H54 (cell line): ENCODE measurements around the gene CLEC10A.
"Not testable (repeated sequence)": the region's sequence is repeated elsewhere in the genome, so short reads cannot be mapped to it uniquely, and the experiment has no call there.

ENCODE experiments used
- DNase-seq: peaks from one replicate; pipeline ENCODE4 v3.0.0; 2011; ENCODE audit warnings: low spot score, mixed read lengths; ENCODE audit not compliant: insufficient read length
- FAIRE-seq: peaks from 3 replicates; lab custom pipeline; 2011; peaks lifted over from hg19 to GRCh38; lab: Jason Lieb, UNC
- POLR2A ChIP-seq: IDR thresholded peaks from 2 replicates; pipeline ENCODE4 v1.6.1; 2011; ENCODE audit warnings: low read depth, mild to moderate bottlenecking, low read length

Gene CLEC10A

DNA sequence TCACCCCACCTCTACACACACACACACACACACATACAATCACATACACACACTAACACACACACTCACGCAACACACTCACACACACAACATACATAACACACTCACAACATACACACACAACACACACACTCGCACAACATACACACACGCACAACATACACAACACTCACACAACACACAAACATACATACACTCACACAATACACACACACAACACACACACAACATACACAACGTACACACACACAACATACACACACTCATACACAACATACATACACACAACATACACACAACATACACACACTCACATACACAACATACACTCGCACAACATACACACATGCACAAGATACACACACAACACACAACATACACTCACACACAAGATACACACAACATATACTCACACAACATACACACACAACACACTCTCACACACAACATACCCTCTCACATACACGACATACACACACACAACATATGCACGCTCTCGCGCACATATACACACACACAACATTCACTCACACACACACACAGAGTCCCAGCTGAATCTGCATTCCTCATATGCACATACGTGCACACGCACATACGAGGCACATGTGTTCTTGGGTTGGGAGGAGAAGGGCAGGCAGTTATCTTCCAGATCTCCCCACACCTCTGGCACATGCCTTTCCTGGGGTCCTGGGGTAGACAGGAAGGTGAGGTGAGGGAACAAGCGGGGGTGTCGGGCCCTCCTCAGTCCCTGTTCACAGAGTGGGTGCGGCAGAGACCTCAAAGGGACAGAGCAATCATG, 33.4 kb upstream of the CLEC10A start:
- TF ChIP-seq POLR2A: no peak
- FAIRE-seq (no peak), DNase-seq (no peak)

- TF ChIP-seq POLR2A: no peak
- DNase-seq: no peak
- no peak for FAIRE-seq
Measured at GRCh38 chr17:7112510-7113108, 32.6 kb upstream of the CLEC10A start.

DNA sequence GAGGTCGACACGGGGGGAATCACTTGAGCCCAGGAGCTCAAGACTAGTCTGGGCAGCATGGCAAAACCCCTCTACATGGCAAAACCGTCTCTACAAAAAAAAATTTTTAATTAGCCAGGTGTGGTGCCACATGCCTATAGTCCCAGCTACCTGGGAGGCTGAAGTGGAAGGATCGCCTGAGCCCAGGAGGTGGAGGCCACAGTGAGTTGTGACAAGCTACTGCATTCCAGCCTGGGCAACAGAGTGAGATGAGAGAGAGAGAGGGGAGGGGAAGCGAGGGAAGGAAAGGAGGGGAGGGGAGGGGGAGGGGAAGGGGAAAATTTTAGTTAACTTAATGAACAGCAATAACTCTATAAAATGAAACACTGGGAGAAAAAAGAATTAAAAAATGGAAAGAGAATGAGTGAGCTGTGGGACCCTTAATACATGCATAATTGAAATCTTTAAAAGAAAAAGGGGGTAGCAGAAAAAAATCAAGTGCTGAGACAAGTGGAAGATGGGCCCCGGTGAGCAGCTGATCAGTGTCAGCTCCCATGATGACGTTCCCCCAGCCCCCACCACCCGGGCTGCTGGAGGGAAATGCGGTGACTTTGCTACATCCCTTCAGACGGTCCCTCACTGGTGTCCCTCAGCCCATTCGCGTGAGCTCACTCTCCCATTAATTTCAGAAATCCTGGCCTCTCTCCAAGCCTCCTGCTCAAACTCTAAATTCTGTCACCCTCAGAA, 31.9 kb upstream of the CLEC10A start:
- FAIRE-seq (no peak), DNase-seq (no peak)
- TF ChIP-seq POLR2A: no peak

- DNase-seq: no peak
- FAIRE-seq: no peak
- TF ChIP-seq POLR2A: no peak
Measured at GRCh38 chr17:7110617-7111306, 30.7 kb upstream of the CLEC10A start.

GRCh38 chr17:7109461-7110322, 29.6 kb upstream of the CLEC10A start:
- FAIRE-seq (no peak), DNase-seq (no peak)

DNA sequence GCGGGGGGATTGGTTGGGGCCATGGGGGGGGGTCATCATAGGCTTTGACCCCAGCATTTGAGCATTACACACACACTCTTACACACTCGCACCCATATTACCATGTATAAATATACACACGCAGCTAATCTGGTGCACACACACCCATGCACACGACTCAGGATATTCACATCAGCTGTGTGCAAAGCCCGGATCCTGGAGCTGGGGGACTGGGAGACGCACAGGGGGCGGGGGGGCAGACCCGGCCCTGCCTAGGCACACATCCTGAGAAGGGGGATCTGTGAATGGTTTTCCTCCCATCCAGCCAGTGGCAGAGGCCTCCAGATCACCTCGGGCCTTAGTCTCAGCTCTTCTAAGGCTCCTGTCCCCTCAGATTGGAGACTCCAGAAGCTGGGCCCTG, 28.9 kb upstream of the CLEC10A start:
- no peak for FAIRE-seq
- DNase-seq: no peak
- TF ChIP-seq POLR2A: no peak

More at GRCh38 chr17:7109461-7110322, 29.6 kb upstream of the CLEC10A start:
- no peak for TF ChIP-seq POLR2A

- DNase-seq (no peak), FAIRE-seq (no peak)
- no peak for TF ChIP-seq POLR2A
Measured at GRCh38 chr17:7108560-7108925, 28.5 kb upstream of the CLEC10A start.

- TF ChIP-seq POLR2A: no peak
- DNase-seq: no peak
- no peak for FAIRE-seq
Measured at GRCh38 chr17:7107795-7108559, 27.9 kb upstream of the CLEC10A start.

DNA sequence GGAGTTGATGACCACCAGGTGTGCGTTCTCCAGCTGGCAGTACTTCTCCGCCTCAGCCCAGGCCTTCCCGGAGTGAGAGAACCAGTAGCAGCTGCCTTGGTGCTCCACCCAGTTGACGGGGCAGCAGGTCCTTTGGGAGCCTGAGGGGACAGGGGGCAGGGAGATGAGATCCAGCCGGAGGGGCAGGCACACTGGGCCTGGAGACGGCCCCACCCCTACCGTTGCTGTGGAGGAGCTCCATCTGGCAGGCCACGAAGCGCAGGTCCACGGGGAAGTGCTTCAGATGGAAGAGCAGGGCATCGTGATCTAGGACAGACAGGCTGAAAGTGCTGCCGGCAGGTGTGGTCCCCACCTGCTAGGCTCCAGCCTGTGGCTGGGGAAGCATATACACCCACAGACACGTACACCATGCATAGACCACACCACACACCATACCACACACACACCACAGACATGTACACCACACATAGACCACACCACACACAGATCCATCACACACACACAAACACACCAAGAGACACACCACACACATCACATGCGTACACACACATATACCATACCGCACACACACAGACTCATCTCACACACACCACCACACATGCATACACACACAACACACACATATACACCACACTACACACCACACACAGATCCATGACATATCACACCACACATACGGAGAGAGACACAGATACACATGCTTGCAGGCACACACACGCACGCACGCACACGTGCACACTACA, 27.1 kb upstream of the CLEC10A start:
- FAIRE-seq: no peak
- no peak for DNase-seq
- no peak for TF ChIP-seq POLR2A

DNA sequence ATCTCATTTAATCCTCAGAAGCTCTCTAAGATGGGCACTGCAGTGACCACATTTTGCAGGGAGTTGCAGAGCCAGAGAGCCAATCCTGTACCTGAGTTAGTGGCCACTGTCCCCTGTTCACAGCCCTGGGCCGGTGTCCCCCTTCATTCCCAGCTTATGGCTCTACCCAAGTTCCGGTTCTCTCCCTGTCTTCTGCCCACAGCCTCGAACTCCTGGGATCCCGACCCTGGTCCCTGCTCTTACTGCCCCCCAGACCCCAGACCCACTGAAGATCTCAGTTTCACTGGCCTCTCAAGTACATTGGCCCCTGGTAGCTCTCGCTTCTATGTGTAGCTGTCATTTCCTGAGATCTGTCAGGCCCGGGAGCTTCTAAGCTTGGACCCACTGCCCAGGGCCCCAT, 22.4 kb upstream of the CLEC10A start:
- DNase-seq (no peak), FAIRE-seq (no peak)
- no peak for TF ChIP-seq POLR2A

- TF ChIP-seq POLR2A: no peak
- FAIRE-seq: no peak
- DNase-seq: no peak
Measured at GRCh38 chr17:7101531-7101930, 21.5 kb upstream of the CLEC10A start.

DNA sequence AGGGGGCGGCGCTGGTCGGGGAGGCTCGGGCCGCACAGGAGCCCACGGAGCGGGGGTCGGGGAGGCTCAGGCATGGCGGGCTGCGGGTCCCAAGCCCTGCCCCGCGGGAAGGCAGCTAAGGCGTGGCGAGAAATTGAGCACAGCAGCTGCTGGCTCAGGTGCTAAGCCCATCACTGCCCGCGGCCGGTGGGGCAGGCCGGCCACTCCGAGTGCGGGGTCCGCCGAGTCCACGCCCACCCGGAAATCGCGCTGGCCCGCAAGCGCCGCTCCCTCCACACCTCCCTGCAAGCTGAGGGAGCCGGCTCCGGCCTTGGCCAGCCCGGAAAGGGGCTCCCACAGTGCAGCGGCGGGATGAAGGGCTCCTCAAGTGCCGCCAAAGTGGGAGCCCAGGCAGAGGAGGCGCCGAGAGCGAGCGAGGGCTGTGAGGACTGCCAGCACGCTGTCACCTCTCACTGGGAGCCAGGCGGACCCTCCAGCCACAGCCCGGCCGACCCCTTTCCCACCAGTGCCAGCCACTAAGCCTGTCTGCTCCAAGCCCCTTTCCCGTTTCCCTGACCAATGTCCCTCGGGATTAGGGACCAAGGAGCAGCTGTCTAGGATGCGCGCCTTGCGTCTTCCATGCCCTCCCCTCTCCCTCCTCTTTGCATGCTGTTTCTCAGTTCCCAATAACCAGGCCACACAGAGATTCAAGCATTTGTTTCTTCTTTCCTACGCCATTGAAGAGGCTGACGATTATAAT, 20.8 kb upstream of the CLEC10A start:
- not testable (repeated sequence) for FAIRE-seq

More for the DNA sequence above, 20.8 kb upstream of the CLEC10A start:
- DNase-seq: not testable (repeated sequence)
